ENCODE data around the gene TMIGD2. TPM values are rescaled to one million over a fixed set of nuclear protein-coding genes. Genes with fewer than 3 reads are reported as not detected.
"Not testable (repeated sequence)": the region's sequence is repeated elsewhere in the genome, so short reads cannot be mapped to it uniquely, and the experiment has no call there.

TMIGD2 gene
- total RNA-seq, 4 donors from 2014 or later = not detected

- Histone ChIP-seq H3K4me1 (peaks cover 16% of the 10 kb centered on the region), H3K4me3 (peak overlapping the region; percentile 29), H3K27ac (no peak overlapping the region), H3K27me3 (peaks cover 59% of the 10 kb centered on the region), H3K36me3 (no peaks in the 10 kb centered on the region), H3K9me3 (no peaks in the 10 kb centered on the region)
- TF ChIP-seq POLR2AphosphoS5 (IDR thresholded peaks at IDR 0.05) (no peak), POLR2A (IDR thresholded peaks at IDR 0.05) (no peak), EP300 (IDR thresholded peaks at IDR 0.05) (no peak), CTCF (IDR thresholded peaks at IDR 0.05) (no peak)
- WGBS = 0% methylated on average over 13 of the region's 30 CpGs
- no peak for DNase-seq (ENCODE audit: low spot score in 2 of 2)
These were observed 23.0 kb downstream of the TMIGD2 start for GRCh38 chr19:4279267-4279529.

- TF ChIP-seq POLR2A (IDR thresholded peaks at IDR 0.05) = no peak
- TF ChIP-seq CTCF (IDR thresholded peaks at IDR 0.05) = no peak
- TF ChIP-seq EP300 (IDR thresholded peaks at IDR 0.05) = no peak
- no peak for TF ChIP-seq POLR2AphosphoS5 (IDR thresholded peaks at IDR 0.05)
- no peaks in the 10 kb centered on the region for H3K36me3 ChIP-seq
- H3K9me3 ChIP-seq = no peaks in the 10 kb centered on the region
- no peak within 1 kb of the TSS for H3K27ac ChIP-seq
- H3K4me1 ChIP-seq = peaks cover 16% of the 10 kb centered on the region
- peak within 1 kb of the TSS; percentile 29 for H3K4me3 ChIP-seq
- no peak for DNase-seq (ENCODE audit: low spot score in 2 of 2)
- 3% methylated on average over 34 of the region's 44 CpGs for WGBS
- H3K27me3 ChIP-seq = peaks cover 59% of the 10 kb centered on the region
These were observed 23.5 kb downstream of the TMIGD2 start, which contains the start of gene SHD for GRCh38 chr19:4278419-4279266. SHD (plus strand) TSS chr19:4279266; CDS start chr19:4280064, 798 bp downstream.

- Histone ChIP-seq H3K9me3 (no peaks in the 10 kb centered on the region), H3K4me3 (no peak overlapping the region), H3K4me1 (peaks cover 16% of the 10 kb centered on the region), H3K36me3 (no peaks in the 10 kb centered on the region), H3K27me3 (peaks cover 59% of the 10 kb centered on the region), H3K27ac (no peak overlapping the region)
- WGBS = 44% methylated on average over 4 of the region's 4 CpGs
- TF ChIP-seq POLR2AphosphoS5 (IDR thresholded peaks at IDR 0.05) (no peak), CTCF (IDR thresholded peaks at IDR 0.05) (no peak), EP300 (IDR thresholded peaks at IDR 0.05) (no peak), POLR2A (IDR thresholded peaks at IDR 0.05) (no peak)
- no peak for DNase-seq (ENCODE audit: low spot score in 2 of 2)
These were observed 24.2 kb downstream of the TMIGD2 start for GRCh38 chr19:4278010-4278409.

- no peak for TF ChIP-seq POLR2AphosphoS5 (IDR thresholded peaks at IDR 0.05)
- no peak for TF ChIP-seq EP300 (IDR thresholded peaks at IDR 0.05)
- no peak for TF ChIP-seq CTCF (IDR thresholded peaks at IDR 0.05)
- no peak for TF ChIP-seq POLR2A (IDR thresholded peaks at IDR 0.05)
These were observed 24.9 kb downstream of the TMIGD2 start for GRCh38 chr19:4277191-4277696.

GRCh38 chr19:4274321-4274686, 27.9 kb downstream of the TMIGD2 start:
- 89% methylated on average over 6 of the region's 6 CpGs for WGBS

More at GRCh38 chr19:4277191-4277696, 24.9 kb downstream of the TMIGD2 start:
- Histone ChIP-seq H3K4me3 (no peak overlapping the region), H3K4me1 (peaks cover 16% of the 10 kb centered on the region), H3K27ac (no peak overlapping the region), H3K36me3 (no peaks in the 10 kb centered on the region), H3K27me3 (peaks cover 51% of the 10 kb centered on the region), H3K9me3 (no peaks in the 10 kb centered on the region)
- DNase-seq (ENCODE audit: low spot score in 2 of 2) = no peak
- WGBS = 32% methylated on average over 14 of the region's 16 CpGs

More at GRCh38 chr19:4274321-4274686, 27.9 kb downstream of the TMIGD2 start:
- H3K4me1 ChIP-seq; DNase-seq (ENCODE audit: low spot score in 2 of 2); H3K9me3 ChIP-seq; H3K4me3 ChIP-seq; H3K27ac ChIP-seq: not testable (repeated sequence)
- Histone ChIP-seq H3K27me3 (peaks cover 22% of the 10 kb centered on the region), H3K36me3 (peaks cover 21% of the 10 kb centered on the region)

All from suprapubic skin (tissue), 4 donors.